Amniotic stem cell (primary cell): ENCODE data around the gene P2RX3.

ENCODE experiments used
- DNase-seq: peaks from one replicate; lab custom pipeline; 2025; lab: John Stamatoyannopoulos, UW

The P2RX3 gene

GRCh38 chr11:57310091-57310490 lies 28.1 kb upstream of the P2RX3 start:
- DNase-seq, result no peak

DNA sequence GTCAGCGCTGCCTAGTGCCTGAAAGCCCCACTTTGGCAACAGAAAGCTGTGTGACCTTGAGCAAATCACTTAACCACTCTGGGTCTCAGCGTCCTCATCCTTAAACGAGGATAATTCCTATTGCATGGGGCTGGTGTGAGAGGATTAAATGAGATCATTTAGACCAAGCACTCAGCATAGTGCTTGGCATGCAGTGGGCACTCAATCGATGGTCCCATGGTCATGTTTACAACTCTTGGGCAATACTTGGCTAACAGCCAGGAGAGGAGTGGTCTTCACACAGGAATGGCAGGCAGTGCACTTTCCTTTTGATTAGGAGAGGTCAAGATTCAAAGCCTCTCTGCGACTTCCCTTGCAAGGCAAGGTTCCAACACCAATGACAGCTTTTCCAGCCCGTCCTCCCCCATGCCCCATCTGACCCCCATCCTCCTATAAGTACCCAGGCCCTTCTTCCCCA lies 27.5 kb upstream of the P2RX3 start:
- no peak for DNase-seq

- peak; percentile 88 for DNase-seq
Measured at GRCh38 chr11:57311109-57311936, 26.8 kb upstream of the P2RX3 start.

- DNase-seq, result no peak
Measured at GRCh38 chr11:57312511-57313021, 25.6 kb upstream of the P2RX3 start.

GRCh38 chr11:57313071-57313787 lies 24.9 kb upstream of the P2RX3 start:
- no peak for DNase-seq

GRCh38 chr11:57313788-57314135 lies 24.4 kb upstream of the P2RX3 start:
- no peak for DNase-seq

DNA sequence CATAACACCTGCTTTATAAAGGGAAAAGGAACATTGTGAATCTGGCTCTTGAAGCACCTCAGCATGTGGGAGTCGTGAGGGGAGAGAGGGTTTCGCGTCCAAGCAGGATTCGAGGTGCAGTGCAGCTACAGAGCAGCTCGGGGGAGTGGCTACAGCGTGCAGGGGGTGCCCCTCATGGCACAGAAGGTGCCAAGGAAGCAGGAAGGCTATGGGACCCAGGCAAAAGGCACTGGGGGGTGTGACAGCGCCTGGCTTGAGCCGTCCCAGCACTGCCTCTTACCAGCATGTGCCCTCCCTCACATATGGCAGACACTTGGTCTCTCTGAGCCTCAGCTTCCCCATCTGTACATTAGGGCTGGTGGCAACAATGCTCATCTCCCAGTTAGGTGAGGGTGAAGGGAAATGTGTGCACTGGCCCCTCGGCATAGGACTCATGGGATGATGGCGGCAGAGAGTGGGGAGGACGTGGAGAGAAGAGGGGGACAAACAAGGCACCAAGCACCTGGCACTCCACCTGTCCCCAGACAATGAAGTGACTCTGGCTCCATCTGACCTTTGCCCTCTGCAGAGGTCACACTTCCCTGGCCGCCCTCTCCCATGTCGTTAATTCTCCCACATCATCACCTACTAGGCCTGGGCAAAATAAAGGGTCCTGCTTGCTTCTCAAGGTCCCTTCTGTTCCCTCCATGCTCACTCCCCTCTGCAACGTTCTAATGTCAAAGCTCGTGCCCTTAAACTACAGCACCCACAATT lies 23.8 kb upstream of the P2RX3 start:
- no peak for DNase-seq

DNA sequence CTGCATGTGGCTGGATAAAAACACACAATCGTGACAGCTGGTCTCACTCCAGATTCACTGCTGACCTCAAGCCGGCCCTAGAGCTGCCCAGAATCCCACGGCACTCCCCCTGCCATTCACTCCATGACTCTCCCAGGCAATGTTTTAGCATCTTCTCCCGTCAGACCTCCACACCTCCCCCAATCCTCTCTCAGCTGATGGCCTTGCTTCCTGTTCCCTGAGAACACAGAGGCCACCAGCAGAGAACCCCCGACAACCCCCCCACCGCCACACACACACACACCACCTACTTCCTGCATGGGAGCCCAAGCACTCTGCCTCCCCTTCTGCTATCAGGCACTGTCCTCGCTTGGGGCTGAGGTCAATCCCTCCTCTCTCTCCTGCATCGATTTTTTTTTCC lies 22.7 kb upstream of the P2RX3 start:
- no peak for DNase-seq

- DNase-seq, result no peak
Measured at GRCh38 chr11:57316017-57316416, 22.1 kb upstream of the P2RX3 start.

GRCh38 chr11:57318178-57318577 lies 20.0 kb upstream of the P2RX3 start:
- DNase-seq, result no peak

- DNase-seq, result no peak
Measured at GRCh38 chr11:57320067-57320718, 18.0 kb upstream of the P2RX3 start.

DNA sequence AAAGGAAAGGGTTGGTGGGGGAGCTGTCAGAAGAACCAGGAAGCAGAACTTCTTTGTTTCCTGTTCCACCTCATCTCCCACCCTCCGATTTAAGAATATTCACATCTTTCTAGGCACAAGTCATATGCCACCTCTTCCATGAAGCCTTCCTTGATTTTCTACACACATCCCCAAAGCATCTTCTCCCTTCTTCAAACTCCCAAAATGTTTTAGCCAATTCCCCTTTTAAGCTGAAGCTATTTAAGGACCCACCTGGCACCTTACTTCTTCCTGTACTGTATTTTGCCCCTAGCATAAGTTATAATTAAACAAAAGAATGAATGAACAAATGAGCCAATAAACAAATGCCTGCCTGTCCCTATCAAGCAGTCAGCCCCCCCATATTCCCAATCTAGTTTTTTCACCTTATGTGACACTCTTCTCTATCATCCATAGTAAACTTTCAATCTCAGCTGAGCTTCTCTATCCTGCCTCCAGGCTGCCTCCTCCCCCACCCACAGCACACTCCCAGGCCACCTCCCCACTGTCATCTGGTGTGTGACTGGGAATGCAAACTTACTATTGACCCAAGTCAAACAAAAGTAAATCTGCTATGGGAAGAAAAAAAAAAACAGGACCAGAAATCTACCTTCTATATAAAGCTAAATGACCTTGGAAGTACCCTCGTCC lies 17.3 kb upstream of the P2RX3 start:
- no peak for DNase-seq

DNA sequence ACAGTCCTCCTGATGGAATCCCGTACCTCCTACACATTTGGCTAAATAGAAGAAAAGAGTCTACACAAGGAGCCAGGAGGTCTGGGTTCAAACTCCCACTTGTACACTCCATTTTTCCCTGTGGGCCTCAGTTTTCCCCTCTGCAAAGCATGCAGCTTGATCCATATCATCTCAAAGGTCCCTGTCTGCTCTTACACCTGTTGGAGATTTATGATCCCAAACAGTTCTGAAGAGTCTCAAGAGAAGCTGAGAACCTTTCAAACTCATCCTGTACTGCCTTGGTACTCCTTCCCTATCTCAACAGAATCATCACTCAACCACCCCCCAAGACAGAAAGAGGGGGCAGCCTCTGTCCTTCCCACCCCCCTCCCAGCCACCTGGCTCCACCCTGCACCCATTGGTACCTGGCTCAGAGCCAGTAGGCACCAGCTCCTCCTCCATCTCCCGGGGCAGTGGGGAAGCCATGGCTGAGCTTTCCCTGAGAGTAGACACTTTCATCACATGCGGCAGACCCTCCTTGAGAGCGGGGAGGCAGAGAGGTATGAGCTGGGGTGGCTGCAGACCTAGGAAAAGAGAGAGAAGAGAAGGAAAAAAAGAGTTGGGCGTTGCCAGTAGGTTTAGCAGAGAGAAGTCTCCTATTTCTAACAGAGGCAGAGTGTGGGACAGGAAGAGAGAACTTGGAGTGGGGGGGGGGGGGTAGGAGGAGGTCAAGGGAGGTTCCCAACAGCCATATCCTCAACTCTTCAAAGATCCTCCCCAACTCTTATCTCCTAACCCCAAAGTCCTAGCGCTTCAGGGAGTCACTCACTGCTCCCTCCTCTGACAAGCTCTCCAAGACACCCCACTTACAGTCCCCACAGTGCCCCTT lies 16.5 kb upstream of the P2RX3 start:
- no peak for DNase-seq

DNA sequence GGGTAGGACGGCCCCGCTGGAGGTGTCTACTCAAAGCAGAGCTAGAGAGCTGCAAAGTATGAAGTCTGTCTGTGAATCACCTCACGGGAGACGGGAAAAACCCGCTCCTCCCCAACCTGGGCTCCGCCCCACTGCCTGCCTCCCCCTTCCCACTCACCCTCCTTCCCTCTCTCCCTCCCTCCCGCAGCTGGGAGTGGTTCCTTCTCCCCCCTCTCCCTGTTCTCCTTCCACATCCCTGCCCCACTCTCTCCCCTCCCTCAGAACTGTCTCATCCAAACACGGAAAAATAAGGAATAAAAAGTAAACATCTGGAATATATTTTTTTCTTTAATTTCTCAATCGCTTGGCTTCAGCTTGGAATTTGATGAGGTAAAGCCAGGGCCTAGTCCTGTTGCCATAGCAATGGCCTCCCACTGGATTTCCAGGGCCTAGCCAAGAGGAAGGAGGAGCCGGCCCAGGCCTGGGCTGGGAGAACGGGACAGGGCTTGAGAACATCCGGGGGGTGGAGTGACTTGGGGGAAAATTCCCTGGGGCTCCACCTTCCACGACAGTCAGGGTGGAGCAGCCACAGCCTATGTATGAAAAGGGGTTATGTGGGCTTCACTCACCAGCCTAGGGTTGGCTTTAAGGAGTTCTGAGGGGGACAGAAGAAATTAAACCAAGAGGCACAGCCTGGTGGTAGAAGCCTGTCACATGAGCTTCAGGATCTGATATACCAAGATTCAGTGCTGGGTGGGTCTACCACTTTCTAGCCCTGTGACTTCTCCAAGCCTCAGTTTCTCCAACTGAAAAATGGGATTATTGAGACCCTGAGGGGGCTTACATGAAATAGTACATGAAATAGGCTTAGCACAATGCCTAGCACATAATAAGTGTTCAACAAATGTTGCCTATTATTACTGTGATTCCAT lies 15.6 kb upstream of the P2RX3 start:
- peak; percentile 92 for DNase-seq

GRCh38 chr11:57323167-57323854 lies 14.8 kb upstream of the P2RX3 start:
- DNase-seq, result no peak

- DNase-seq, result no peak
Measured at GRCh38 chr11:57323855-57324153, 14.3 kb upstream of the P2RX3 start.

- DNase-seq, result peak; percentile 19
Measured at GRCh38 chr11:57324154-57324885, 13.8 kb upstream of the P2RX3 start.
